ENCODE results near the gene PPP1R12C. TPM values are rescaled to one million over a fixed set of nuclear protein-coding genes. Genes with fewer than 3 reads are reported as not detected.
A peak's percentile ranks its signal among the peaks of the same experiment; 100 is the strongest.
"Not testable (repeated sequence)": the region's sequence is repeated elsewhere in the genome, so short reads cannot be mapped to it uniquely, and the experiment has no call there.

Gene PPP1R12C
- total RNA-seq, 1 experiment from 2014 or later: 110 TPM

DNA sequence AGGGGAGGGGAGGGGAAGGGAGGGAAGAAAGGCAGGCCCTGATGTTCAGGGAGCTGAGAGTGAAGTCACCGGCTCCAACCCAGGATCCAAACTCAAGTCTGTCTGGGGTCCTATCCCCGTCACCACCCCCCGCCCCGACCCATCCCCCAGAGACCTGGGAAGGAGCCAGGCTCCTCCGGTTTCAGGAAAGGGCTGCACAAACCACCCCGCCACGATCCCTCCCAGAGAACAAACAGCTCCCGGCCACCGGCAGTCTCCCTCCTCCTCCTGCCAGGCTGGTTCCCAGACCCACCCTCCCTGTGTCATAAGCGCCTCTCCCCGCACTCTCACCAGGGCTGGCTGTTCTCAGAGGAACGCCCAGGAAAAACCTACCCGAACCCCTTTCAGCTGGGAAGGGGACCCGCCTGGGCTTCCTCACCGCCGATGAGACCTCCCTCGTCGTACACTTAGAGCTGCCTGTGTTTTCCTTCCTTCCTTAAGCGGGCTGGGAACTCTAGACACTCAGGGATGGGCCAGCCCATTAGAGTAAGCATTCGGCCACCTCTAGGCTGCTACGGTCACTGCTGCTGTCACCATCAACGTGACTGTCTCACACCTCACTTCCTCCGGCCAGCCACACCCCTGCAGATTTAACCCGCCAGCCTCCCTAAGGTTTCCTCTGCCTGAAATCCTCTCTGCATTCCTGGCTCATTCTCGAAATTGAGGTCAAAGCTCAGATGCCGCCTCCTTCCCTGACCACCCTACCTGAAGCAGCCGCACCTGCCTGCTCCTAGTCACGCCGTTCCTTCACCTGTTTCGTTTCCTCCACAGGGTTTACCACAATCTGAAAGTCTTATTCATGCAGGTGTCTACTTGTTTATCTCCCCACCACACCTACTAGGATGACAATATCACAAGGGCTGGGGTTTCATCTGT lies 48.2 kb downstream of the PPP1R12C start:
- DNase-seq: peak; percentile 90 to 98
- POLR2A ChIA-PET (ENCODE audit: unreplicated experiment): interaction anchor here (0.6 to 1.0 kb wide), 4 partner anchors 17 to 479 kb away, joined by 3 to 8 read pairs (median 4); partner anchors contain the start of gene UBE2S
- Histone ChIP-seq H3K9me3 (ENCODE audit: insufficient read depth, low read depth) (no peaks in the 10 kb centered on the region), H3K4me3 (peak overlapping the region; percentile 63), H3K4me1 (replicated peaks; ENCODE audit: insufficient read depth) (peaks cover 31% of the 10 kb centered on the region), H2AFZ (no peak overlapping the region), H3K27me3 (ENCODE audit: insufficient read depth, low read depth) (no peaks in the 10 kb centered on the region), H3K79me2 (ENCODE audit: low read depth) (no peaks in the 10 kb centered on the region), H4K20me1 (ENCODE audit: insufficient read depth) (no peaks in the 10 kb centered on the region), H3K4me2 (peak overlapping the region; percentile 94), H3K9me2 (ENCODE audit: insufficient read depth) (no peaks in the 10 kb centered on the region), H3K27ac (peak overlapping the region; percentile 98), H3F3A (ENCODE audit: insufficient read depth, low read depth) (peaks cover 37% of the 10 kb centered on the region), H3K36me3 (ENCODE audit: low read depth) (no peaks in the 10 kb centered on the region)
- BruUV-seq (replicated peaks): TSS peak; percentile 77
- TF ChIP-seq, protein P1, sequence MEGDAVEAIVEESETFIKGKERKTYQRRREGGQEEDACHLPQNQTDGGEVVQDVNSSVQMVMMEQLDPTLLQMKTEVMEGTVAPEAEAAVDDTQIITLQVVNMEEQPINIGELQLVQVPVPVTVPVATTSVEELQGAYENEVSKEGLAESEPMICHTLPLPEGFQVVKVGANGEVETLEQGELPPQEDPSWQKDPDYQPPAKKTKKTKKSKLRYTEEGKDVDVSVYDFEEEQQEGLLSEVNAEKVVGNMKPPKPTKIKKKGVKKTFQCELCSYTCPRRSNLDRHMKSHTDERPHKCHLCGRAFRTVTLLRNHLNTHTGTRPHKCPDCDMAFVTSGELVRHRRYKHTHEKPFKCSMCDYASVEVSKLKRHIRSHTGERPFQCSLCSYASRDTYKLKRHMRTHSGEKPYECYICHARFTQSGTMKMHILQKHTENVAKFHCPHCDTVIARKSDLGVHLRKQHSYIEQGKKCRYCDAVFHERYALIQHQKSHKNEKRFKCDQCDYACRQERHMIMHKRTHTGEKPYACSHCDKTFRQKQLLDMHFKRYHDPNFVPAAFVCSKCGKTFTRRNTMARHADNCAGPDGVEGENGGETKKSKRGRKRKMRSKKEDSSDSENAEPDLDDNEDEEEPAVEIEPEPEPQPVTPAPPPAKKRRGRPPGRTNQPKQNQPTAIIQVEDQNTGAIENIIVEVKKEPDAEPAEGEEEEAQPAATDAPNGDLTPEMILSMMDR (conservative IDR thresholded peaks at IDR 0.05): no peak; the same call in 1 of the 2 replicates
- no peak for TF ChIP-seq EZH2 (IDR thresholded peaks at IDR 0.05; ENCODE audit: low read depth)
- CTCF ChIA-PET: interaction anchor here (0.5 to 0.6 kb wide), 3 partner anchors 21 to 584 kb away, joined by 4 to 11 read pairs (median 10); no protein-coding TSS in a partner anchor
- intact Hi-C loops (cut with micrococcal nuclease; ENCODE audit: unreplicated experiment): loop anchor here (2.0 to 10.0 kb wide), 4 partner anchors 48 to 604 kb away; partner anchors contain the start of genes LENG9, PPP1R12C and ZNF628

DNA sequence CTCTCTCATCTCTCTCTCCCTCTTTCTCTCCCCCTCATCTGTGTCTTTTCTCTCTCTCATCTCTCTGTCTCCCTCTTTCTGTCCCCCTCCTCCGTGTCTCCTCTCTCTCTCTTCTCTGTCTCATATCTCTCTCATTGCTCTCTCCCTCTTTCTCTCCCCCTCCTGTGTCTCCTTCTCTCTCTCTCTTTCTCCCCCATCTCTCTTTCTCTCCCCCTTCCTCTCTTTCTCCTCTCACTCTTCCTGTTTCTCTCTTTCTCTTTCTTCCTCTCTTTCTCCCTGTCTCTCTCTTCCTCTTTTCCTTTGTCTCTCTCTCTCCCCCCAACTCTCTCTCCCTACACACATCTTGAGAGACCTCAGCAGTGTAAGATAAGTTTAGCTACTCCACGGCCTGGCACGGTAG lies 49.6 kb downstream of the PPP1R12C start:
- Histone ChIP-seq H3K27me3 (ENCODE audit: insufficient read depth, low read depth) (no peaks in the 10 kb centered on the region), H3K27ac (peak overlapping the region; percentile 98; the same call in 1 of the 2 replicates), H3F3A (ENCODE audit: insufficient read depth, low read depth) (peaks cover 46% of the 10 kb centered on the region), H4K20me1 (ENCODE audit: insufficient read depth) (no peaks in the 10 kb centered on the region), H3K4me2 (peak overlapping the region; percentile 45; the same call in 1 of the 2 replicates), H3K4me3 (no peak overlapping the region), H3K79me2 (ENCODE audit: low read depth) (no peaks in the 10 kb centered on the region), H3K9me2 (ENCODE audit: insufficient read depth) (no peaks in the 10 kb centered on the region), H3K36me3 (ENCODE audit: low read depth) (no peaks in the 10 kb centered on the region), H2AFZ (no peak overlapping the region), H3K4me1 (replicated peaks; ENCODE audit: insufficient read depth) (peaks cover 31% of the 10 kb centered on the region), H3K9me3 (ENCODE audit: insufficient read depth, low read depth) (no peaks in the 10 kb centered on the region)
- CTCF ChIA-PET: interaction anchor here (0.7 kb wide), 1 partner anchor 393 kb away, joined by 3 read pairs; no protein-coding TSS in a partner anchor
- intact Hi-C loops (cut with micrococcal nuclease; ENCODE audit: unreplicated experiment): loop anchor here (2.0 to 10.0 kb wide), 4 partner anchors 49 to 603 kb away; partner anchors contain the start of genes LENG9, PPP1R12C and ZNF628
- DNase-seq: no peak
- BruUV-seq (replicated peaks): no TSS peak
- TF ChIP-seq, protein P1 (conservative IDR thresholded peaks at IDR 0.05): no peak
- no peak for TF ChIP-seq EZH2 (IDR thresholded peaks at IDR 0.05; ENCODE audit: low read depth)
- POLR2A ChIA-PET (ENCODE audit: unreplicated experiment): interaction anchor here (0.9 kb wide), 1 partner anchor 13 kb away, joined by 19 read pairs; no protein-coding TSS in a partner anchor

DNA sequence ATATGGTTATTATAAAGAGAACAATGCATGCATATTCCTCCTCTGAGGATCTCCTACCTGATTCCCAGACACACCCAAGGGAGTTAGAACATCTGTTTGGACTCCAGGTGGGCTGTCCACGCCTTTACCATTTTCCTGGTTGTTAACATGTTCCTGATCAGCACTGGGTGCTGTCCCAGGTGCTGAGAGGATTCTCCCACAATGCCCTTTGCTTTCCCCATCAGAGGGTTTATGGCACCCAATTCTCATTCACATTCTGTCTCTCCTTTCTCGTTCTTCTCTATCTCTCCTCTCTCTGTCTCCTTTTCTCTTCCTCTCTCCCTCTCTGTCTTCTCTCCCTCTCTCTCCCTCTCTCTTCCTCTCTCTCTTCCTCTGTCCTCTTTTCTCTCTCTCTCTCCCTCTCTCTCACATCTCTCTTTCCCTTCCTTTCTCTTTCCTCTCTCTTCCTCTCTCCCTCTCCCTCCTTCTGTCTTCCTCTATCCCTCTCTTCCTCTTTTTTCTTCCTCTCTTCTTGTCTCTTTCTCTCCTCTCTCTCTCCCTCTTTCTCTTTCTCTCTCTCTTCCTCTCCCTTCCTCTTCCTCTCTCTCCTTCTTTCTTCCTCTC lies 51.2 kb downstream of the PPP1R12C start:
- TF ChIP-seq, protein P1 (conservative IDR thresholded peaks at IDR 0.05): no peak
- TF ChIP-seq EZH2 (IDR thresholded peaks at IDR 0.05; ENCODE audit: low read depth): no peak

DNA sequence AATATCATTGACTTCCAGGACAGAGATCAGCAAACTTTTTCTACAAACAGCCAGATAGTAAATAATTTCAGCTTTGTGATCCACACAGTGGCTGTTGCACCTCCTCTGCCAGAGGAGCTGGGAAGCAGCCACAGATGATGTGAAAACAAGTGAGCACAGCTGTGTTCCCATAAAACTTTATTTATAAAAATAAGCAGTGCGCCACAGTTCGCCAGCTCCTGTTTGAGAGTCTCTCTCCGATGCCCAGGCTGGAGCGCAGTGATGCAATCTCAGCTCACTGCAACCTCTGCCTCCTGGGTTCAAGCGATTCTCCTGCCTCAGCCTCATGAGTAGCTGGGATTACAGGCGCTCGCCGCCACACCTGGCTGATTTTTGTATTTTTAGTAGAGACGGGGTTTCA lies 51.9 kb downstream of the PPP1R12C start:
- H3K9me3 ChIP-seq (ENCODE audit: insufficient read depth, low read depth); DNase-seq; H2AFZ ChIP-seq; H3K36me3 ChIP-seq (ENCODE audit: low read depth); H3K4me3 ChIP-seq; H3K27me3 ChIP-seq (ENCODE audit: insufficient read depth, low read depth); H3K9me2 ChIP-seq (ENCODE audit: insufficient read depth); H3K4me2 ChIP-seq; H3K27ac ChIP-seq; BruUV-seq (replicated peaks); H4K20me1 ChIP-seq (ENCODE audit: insufficient read depth); CTCF ChIA-PET: not testable (repeated sequence)
- intact Hi-C loops (cut with micrococcal nuclease; ENCODE audit: unreplicated experiment): loop anchor here (10.0 kb wide), 3 partner anchors 111 to 601 kb away; partner anchors contain the start of genes LENG9 and ZNF628
- peaks cover 30% of the 10 kb centered on the region for H3K4me1 ChIP-seq (replicated peaks; ENCODE audit: insufficient read depth)
- peaks cover 33% of the 10 kb centered on the region for H3F3A ChIP-seq (ENCODE audit: insufficient read depth, low read depth)
- H3K79me2 ChIP-seq (ENCODE audit: low read depth): peaks cover 23% of the 10 kb centered on the region
- POLR2A ChIA-PET (ENCODE audit: unreplicated experiment): interaction anchor here (0.6 to 0.7 kb wide), 2 partner anchors 10 to 108 kb away, joined by 3 to 5 read pairs; no protein-coding TSS in a partner anchor

More for the DNA sequence above, 51.2 kb downstream of the PPP1R12C start:
- Histone ChIP-seq H3K27me3 (ENCODE audit: insufficient read depth, low read depth) (no peaks in the 10 kb centered on the region), H3K36me3 (ENCODE audit: low read depth) (no peaks in the 10 kb centered on the region), H2AFZ (no peak overlapping the region), H3K9me3 (ENCODE audit: insufficient read depth, low read depth) (no peaks in the 10 kb centered on the region), H3K27ac (no peak overlapping the region), H4K20me1 (ENCODE audit: insufficient read depth) (peaks cover 4% of the 10 kb centered on the region; the same call in 1 of the 2 replicates), H3K4me1 (replicated peaks; ENCODE audit: insufficient read depth) (peaks cover 30% of the 10 kb centered on the region), H3K79me2 (ENCODE audit: low read depth) (peaks cover 17% of the 10 kb centered on the region), H3K4me3 (no peak overlapping the region), H3F3A (ENCODE audit: insufficient read depth, low read depth) (peaks cover 38% of the 10 kb centered on the region), H3K9me2 (ENCODE audit: insufficient read depth) (no peaks in the 10 kb centered on the region), H3K4me2 (no peak overlapping the region)
- no peak for DNase-seq
- no TSS peak for BruUV-seq (replicated peaks)
- CTCF ChIA-PET: no interaction called here
- POLR2A ChIA-PET (ENCODE audit: unreplicated experiment): no interaction called here
- intact Hi-C loops (cut with micrococcal nuclease; ENCODE audit: unreplicated experiment): loop anchor here (10.0 kb wide), 3 partner anchors 111 to 601 kb away; partner anchors contain the start of genes LENG9 and ZNF628

Data from PC-9 (cell line).